ENCODE measurements around the gene FMNL3. TPM values are rescaled to one million over a fixed set of nuclear protein-coding genes. Genes with fewer than 3 reads are reported as not detected.

Gene FMNL3
- total and polyA plus RNA-seq, 2 of the 13 experiments (the other 11 are each of a cell fraction or from before 2014, with no cell fraction given), result 0.44 to 1.1 TPM

DNA sequence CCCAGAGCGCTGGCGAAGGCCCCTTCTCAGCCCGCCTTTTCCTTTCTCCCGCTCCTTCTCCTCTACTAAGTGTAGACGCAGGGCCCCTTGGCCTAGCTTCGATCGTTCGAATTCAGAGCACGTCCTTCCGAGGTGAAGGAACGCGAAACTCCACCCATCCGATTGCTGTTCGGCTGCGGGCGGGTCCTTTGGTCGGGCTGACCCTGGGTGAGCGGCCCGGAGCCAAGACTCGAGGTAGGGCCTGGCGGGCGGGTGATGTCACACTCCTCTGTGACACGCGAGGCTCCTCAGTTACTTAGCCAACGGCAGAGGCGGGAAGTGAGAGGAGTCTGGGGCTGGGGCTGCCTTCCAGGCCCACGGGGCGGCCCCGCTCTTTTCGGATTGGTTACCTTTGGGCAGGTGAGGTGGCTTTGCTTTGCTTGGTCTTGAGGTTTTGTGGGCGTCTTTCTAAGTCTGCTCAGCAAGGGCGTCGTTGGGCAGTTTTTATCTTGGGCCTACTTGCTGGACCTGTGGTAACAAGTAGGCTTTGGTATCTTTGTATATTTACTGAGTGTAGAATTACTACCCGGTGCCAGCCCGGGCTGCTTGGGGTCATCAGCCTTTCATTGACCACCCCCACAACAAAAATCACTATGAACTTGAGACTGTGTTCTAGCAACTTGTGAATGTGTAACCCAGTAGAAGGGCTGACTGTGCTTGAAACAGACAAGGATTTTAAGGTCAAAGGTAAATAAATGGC, 34.8 kb upstream of the FMNL3 start (continued):
- TF ChIP-seq, protein P1, sequence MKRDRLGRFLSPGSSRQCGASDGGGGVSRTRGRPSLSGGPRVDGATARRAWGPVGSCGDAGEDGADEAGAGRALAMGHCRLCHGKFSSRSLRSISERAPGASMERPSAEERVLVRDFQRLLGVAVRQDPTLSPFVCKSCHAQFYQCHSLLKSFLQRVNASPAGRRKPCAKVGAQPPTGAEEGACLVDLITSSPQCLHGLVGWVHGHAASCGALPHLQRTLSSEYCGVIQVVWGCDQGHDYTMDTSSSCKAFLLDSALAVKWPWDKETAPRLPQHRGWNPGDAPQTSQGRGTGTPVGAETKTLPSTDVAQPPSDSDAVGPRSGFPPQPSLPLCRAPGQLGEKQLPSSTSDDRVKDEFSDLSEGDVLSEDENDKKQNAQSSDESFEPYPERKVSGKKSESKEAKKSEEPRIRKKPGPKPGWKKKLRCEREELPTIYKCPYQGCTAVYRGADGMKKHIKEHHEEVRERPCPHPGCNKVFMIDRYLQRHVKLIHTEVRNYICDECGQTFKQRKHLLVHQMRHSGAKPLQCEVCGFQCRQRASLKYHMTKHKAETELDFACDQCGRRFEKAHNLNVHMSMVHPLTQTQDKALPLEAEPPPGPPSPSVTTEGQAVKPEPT (CRISPR knock-in tag; IDR thresholded peaks at IDR 0.05; ENCODE audit: low read depth), result no peak
- no peak for TF ChIP-seq KAT7 (CRISPR knock-in tag; IDR thresholded peaks at IDR 0.05; ENCODE audit: borderline replicate concordance)
- TF ChIP-seq EP300 (IDR thresholded peaks at IDR 0.05; ENCODE audit: low read depth in 2 of 2, low read length in 2 of 2), result peak in 1 of 2 experiments; percentile 49; a peak in 1 of 4 replicates
- no peak for TF ChIP-seq EP300 (CRISPR knock-in tag; IDR thresholded peaks at IDR 0.05; ENCODE audit: borderline replicate concordance)
- no peak for TF ChIP-seq ZNF17 (CRISPR knock-in tag; IDR thresholded peaks at IDR 0.05)
- TF ChIP-seq, protein P2, sequence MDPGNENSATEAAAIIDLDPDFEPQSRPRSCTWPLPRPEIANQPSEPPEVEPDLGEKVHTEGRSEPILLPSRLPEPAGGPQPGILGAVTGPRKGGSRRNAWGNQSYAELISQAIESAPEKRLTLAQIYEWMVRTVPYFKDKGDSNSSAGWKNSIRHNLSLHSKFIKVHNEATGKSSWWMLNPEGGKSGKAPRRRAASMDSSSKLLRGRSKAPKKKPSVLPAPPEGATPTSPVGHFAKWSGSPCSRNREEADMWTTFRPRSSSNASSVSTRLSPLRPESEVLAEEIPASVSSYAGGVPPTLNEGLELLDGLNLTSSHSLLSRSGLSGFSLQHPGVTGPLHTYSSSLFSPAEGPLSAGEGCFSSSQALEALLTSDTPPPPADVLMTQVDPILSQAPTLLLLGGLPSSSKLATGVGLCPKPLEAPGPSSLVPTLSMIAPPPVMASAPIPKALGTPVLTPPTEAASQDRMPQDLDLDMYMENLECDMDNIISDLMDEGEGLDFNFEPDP (CRISPR knock-in tag; conservative IDR thresholded peaks at IDR 0.05), result no peak
- no peak; the same call in 1 of the 2 replicates for TF ChIP-seq MEF2D (CRISPR knock-in tag; IDR thresholded peaks at IDR 0.05)
- no peak for TF ChIP-seq ZNF160 (CRISPR knock-in tag; IDR thresholded peaks at IDR 0.05)
- no peak for TF ChIP-seq ZNF121 (CRISPR knock-in tag; IDR thresholded peaks at IDR 0.05)
- no peak for TF ChIP-seq RBM22 (optimal IDR thresholded peaks at IDR 0.05; ENCODE audit: low read length)
- no peak for TF ChIP-seq ZNF12 (CRISPR knock-in tag; IDR thresholded peaks at IDR 0.05)
- TF ChIP-seq, protein P3, sequence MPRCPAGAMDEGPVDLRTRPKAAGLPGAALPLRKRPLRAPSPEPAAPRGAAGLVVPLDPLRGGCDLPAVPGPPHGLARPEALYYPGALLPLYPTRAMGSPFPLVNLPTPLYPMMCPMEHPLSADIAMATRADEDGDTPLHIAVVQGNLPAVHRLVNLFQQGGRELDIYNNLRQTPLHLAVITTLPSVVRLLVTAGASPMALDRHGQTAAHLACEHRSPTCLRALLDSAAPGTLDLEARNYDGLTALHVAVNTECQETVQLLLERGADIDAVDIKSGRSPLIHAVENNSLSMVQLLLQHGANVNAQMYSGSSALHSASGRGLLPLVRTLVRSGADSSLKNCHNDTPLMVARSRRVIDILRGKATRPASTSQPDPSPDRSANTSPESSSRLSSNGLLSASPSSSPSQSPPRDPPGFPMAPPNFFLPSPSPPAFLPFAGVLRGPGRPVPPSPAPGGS (CRISPR knock-in tag; IDR thresholded peaks at IDR 0.05), result 0 out of 2 replicates have a peak, but pooled peaks have one; percentile 18
- TF ChIP-seq, protein P4, sequence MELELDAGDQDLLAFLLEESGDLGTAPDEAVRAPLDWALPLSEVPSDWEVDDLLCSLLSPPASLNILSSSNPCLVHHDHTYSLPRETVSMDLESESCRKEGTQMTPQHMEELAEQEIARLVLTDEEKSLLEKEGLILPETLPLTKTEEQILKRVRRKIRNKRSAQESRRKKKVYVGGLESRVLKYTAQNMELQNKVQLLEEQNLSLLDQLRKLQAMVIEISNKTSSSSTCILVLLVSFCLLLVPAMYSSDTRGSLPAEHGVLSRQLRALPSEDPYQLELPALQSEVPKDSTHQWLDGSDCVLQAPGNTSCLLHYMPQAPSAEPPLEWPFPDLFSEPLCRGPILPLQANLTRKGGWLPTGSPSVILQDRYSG (CRISPR knock-in tag; IDR thresholded peaks at IDR 0.05), result no peak
- TF ChIP-seq LCORL (IDR thresholded peaks at IDR 0.05), result no peak
- no peak for TF ChIP-seq LCORL (CRISPR knock-in tag; IDR thresholded peaks at IDR 0.05)
- TF ChIP-seq, protein P5, sequence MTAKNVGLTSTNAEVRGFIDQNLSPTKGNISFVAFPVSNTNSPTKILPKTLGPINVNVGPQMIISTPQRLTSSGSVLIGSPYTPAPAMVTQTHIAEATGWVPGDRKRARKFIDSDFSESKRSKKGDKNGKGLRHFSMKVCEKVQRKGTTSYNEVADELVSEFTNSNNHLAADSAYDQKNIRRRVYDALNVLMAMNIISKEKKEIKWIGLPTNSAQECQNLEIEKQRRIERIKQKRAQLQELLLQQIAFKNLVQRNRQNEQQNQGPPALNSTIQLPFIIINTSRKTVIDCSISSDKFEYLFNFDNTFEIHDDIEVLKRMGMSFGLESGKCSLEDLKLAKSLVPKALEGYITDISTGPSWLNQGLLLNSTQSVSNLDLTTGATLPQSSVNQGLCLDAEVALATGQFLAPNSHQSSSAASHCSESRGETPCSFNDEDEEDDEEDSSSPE (CRISPR knock-in tag; IDR thresholded peaks at IDR 0.05), result peak; percentile 26; the same call in 1 of the 2 replicates
- TF ChIP-seq, protein P6, sequence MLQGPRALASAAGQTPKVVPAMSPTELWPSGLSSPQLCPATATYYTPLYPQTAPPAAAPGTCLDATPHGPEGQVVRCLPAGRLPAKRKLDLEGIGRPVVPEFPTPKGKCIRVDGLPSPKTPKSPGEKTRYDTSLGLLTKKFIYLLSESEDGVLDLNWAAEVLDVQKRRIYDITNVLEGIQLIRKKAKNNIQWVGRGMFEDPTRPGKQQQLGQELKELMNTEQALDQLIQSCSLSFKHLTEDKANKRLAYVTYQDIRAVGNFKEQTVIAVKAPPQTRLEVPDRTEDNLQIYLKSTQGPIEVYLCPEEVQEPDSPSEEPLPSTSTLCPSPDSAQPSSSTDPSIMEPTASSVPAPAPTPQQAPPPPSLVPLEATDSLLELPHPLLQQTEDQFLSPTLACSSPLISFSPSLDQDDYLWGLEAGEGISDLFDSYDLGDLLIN (CRISPR knock-in tag; IDR thresholded peaks at IDR 0.05; ENCODE audit: borderline replicate concordance), result no peak
- TF ChIP-seq RFX5 (IDR thresholded peaks at IDR 0.05; ENCODE audit: low read depth, low read length), result no peak
- TF ChIP-seq, protein P7, sequence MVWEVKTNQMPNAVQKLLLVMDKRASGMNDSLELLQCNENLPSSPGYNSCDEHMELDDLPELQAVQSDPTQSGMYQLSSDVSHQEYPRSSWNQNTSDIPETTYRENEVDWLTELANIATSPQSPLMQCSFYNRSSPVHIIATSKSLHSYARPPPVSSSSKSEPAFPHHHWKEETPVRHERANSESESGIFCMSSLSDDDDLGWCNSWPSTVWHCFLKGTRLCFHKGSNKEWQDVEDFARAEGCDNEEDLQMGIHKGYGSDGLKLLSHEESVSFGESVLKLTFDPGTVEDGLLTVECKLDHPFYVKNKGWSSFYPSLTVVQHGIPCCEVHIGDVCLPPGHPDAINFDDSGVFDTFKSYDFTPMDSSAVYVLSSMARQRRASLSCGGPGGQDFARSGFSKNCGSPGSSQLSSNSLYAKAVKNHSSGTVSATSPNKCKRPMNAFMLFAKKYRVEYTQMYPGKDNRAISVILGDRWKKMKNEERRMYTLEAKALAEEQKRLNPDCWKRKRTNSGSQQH (CRISPR knock-in tag; IDR thresholded peaks at IDR 0.05; ENCODE audit: low read depth), result no peak
- TF ChIP-seq MYNN (CRISPR knock-in tag; IDR thresholded peaks at IDR 0.05; ENCODE audit: low read depth), result no peak
